OCI-M2 (cell line): ENCODE measurements around the gene PLXNA3.

Experiments used
- DNase-seq: peaks from one replicate; lab custom pipeline; 2025; ENCODE audit not compliant: unreplicated experiment; lab: John Stamatoyannopoulos, UW

PLXNA3 gene

DNA sequence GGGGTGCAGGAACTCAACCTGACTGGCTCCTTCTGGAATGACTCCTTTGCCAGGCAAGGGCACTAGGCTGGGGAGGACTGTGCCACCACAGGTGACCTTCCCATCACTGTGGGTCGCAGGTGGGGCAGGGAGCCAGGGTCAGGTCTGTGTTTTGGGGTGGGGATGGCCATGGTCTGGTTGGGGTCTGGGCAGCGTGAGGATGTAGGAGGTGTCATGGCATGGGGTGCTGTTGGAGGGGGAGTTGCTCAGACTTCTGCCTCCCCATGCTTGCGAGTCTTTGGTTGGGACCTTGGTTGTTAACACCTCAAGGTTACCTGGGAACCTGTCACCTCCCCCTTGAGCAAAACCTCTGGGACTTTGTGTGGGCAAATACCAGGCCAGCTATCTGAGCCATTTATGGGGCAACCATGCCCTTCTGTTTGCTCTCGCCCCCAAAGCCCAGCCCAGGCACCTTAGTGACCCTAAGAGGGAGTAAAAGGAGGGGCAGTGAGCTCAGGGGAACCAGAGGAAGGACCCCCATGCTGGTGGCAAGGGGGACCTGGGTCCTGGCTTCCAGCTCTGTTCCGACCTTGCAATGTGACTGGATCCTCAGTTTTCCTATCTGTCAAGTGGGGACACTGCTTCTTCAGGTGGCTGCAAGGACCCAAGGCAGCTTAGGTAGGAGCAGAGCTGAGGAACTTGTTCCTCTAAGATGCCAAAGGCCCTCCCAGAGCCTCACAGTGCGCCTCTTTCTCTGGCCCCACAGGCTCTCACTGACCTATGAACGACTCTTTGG is 23.5 kb upstream of the PLXNA3 start:
- no peak for DNase-seq

DNA sequence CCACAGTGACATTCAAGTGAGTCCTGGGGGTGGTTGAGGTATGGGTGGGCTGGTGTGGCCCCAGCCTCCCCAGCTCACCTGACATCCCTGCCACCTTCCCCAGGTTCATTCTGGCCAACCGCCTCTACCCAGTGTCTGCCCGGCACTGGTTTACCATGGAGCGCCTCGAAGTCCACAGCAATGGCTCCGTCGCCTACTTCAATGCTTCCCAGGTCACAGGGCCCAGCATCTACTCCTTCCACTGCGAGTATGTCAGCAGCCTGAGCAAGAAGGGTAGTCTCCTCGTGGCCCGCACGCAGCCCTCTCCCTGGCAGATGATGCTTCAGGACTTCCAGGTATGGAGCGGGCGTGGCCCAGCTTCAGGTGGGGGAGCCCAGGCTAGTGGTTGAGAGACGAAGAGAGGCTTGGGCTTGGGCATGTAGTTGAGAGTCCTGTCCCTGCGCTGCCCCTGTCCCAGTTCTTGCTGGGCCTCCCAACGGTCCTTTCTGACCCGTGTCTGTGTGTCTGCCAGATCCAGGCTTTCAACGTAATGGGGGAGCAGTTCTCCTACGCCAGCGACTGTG is 22.8 kb upstream of the PLXNA3 start:
- DNase-seq, result no peak

DNA sequence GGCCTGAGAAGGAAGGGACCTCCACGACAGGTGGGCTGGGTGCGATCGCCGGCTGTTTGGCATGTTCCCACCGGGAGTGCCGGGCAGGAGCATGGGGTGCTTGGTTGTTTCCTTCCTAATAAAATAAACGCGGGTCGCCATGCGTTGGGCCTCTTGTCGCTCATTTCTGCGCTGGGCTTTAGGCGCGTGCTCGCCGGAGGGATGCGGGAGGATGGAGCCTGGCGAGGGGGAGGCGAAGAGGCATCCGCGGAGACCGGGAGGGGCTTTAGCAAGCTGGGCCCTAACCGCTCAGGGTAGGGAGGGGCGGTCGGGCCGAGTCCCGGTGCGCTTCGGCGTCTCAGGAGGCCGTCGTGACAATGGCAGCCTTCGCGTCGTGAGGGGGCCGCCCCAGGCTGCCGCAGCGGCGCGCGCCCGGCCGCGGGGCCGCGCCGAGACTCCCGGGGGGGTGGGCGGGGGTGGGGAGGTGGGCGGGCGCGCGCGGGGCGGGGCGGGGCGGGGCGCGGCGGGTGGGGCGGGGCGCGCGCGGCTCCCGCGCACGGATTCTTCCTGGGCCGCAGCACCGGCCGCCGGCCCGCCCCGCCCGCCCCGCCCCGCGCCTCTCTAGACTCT is 21.6 kb upstream of the PLXNA3 start:
- no peak for DNase-seq

DNA sequence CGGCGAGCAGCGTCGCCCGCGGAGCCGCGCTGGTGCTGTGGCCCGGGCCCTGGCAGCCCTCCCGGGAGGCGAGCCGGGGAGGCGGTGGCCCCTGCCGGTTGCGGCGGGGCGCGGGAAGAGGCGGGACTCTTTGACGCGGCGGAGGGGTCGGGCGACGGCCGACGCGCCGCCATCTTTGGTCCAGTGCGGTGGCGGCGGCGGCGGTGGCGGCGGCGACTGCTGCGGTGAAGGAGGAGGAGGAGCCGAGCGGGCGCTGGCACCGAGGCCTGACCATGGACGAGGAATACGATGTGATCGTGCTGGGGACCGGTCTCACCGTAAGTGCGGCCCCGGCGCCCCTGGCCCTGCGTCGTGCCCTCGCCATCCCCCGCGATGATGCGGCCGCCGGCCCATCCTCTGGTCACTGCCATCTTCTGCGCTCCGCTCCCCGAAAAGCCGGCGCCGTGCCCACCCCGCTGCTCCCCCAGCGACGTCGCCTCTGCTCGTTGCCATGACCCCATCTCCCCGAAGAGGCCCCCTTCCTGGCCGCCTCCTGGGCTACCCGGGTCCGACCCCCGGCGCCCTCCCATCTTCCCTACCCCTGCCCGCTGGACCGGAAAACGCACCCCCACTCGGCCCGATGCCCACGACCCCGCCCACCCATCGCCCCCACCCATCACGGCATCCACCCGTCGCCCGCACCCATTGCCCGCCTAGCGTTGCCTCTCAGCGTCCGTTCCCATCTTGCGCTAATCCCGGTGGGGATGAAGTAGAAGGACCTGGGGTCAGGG is 20.9 kb upstream of the PLXNA3 start, which contains the start of gene GDI1:
Gene GDI1, plus strand, starts transcription at position 172 of the 770 bp plus-strand sequence. Its CDS starts 101 bp downstream, at position 273.
- no peak for DNase-seq

DNA sequence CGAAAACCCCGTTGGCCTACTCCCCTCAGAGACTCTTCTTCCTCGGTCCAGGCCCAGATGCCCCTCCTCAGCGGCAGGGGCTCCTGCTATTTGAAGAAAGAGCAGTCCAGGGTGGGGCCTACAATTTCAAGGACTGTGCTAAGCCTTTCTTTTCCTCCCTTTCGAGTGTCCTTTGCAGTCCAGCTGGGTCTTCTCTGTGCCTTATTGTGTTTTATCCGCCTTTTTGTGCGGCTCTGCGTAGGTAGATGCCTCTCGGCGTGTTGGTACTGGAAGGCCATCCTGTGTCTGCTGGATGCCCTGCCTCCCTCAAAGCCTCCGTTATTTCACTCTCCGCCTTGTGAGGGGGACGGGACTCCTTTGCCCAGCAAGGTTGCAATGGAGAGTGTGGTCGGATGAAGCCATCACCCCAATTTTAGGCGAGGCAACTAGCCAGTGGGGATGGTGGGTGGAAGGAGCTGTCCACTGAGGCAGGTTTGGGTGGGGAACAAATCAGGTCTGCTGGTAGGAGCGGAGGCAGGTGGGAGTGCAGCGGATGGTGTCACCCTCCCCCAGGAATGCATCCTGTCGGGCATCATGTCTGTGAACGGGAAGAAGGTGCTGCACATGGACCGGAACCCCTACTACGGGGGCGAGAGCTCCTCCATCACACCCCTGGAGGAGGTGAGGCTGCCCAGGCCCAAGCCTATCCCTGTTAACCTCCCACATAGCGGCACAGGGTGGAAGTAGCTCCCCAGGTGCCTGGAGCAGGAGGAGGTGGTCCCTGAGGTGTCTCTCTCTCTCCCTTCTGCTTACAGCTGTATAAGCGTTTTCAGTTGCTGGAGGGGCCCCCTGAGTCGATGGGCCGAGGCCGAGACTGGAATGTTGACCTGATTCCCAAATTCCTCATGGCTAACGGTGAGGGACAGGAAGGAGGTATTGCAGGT is 19.8 kb upstream of the PLXNA3 start:
- no peak for DNase-seq

DNA sequence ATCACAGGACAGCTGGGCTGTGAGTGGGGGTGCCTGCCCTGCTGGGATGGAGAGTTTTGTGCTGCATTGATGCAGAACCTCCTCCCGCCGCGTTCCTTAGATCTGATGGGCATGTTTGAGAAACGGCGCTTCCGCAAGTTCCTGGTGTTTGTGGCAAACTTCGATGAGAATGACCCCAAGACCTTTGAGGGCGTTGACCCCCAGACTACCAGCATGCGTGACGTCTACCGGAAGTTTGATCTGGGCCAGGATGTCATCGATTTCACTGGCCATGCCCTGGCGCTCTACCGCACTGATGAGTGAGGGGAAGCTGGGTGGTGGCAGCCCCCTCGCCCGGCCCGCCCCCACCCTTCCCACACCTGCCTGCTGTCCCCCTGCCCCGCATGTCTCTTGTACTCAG is 18.2 kb upstream of the PLXNA3 start:
- DNase-seq, result no peak

DNA sequence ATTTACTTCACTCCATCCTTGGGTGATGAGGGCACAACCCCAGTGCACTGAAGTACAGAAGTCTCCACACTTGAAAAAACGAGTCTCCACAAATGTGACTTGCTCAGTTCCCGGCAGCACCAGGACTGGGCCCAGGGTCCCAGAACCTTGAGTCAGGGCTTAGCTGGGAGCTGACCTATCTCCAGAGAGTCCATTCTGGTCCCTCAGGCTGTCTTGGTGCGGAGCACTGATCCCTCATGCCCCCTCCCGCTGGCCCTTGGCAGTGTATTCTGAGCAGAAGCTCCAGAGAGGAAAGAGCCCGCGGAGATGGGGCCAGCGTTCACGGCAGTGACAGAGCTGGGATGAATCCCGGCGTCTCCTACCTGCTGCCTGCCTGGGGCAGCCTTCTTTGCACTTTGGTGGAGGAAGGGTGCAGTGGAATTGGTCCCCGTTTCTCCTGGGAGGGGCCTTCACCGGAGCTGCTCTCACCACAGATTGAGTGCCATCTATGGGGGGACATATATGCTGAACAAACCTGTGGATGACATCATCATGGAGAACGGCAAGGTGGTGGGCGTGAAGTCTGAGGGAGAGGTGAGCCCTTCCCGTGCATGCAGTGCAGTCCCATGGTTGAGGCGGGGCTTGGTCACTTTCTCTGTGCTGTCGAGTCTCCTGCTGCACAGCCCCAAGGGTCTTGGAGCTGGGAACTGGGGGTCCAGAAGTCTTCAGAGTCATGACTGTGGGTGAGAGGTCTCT is 17.3 kb upstream of the PLXNA3 start:
- DNase-seq, result no peak

DNA sequence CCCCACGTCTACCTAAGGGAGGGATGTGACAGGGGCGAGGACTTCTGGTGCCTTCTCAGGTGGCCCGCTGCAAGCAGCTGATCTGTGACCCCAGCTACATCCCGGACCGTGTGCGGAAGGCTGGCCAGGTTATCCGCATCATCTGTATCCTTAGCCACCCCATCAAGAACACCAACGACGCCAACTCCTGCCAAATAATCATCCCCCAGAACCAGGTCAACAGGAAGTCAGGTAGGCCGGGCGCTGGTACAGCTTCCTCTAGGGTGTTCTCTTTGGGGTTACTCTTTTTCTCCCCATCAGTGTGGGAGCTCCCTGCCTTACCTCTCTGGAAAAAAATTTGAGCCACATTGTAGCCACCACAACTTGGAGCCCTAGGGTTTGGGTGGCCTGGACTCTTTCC is 16.5 kb upstream of the PLXNA3 start:
- DNase-seq, result no peak

DNA sequence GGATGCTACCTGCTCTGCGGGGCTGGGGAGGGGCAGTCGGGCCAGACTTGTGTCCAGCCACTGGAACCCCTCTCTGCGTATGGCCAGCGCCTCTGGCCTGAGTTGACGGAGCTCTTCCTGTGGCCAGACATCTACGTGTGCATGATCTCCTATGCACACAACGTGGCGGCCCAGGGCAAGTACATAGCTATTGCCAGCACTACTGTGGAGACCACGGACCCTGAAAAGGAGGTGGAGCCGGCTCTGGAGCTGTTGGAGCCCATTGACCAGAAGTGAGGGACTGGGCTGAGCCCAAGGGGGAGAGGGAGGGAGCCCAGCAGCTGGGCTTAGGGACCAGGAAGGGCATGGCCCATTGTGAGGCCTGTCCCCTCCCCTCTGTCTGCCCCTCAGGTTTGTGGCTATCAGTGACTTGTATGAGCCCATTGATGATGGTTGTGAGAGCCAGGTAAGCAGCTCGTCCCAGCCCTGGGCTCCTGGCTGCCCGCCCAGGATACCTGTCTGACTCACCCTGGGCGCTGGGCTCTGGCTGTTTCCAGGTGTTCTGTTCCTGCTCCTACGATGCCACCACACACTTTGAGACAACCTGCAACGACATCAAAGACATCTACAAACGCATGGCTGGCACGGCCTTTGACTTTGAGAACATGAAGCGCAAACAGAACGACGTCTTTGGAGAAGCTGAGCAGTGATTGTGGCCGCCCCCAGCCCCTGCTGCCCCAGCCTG is 15.9 kb upstream of the PLXNA3 start:
- DNase-seq, result no peak

DNA sequence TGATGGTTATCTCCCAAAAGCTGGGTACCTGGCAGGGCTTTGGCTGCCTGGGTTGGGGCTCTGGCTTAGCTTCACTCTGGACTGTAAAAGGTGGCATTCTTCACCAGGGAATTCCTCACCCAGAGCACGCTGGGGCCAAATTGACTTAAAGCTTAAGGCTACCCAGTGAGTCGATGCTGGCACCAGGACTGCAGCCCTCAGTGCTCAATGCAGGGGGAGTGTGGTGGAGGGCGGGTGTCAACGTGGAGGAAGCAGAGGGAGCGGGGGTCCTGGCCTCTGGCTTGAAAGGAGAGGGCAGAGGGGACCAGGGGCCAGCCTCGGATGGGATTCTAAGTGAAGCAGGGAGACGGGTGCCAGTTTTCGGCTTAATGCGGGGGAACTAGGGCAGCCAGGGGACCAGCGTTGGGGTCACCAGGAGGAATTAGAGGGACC is 14.6 kb upstream of the PLXNA3 start:
- DNase-seq, result no peak

DNA sequence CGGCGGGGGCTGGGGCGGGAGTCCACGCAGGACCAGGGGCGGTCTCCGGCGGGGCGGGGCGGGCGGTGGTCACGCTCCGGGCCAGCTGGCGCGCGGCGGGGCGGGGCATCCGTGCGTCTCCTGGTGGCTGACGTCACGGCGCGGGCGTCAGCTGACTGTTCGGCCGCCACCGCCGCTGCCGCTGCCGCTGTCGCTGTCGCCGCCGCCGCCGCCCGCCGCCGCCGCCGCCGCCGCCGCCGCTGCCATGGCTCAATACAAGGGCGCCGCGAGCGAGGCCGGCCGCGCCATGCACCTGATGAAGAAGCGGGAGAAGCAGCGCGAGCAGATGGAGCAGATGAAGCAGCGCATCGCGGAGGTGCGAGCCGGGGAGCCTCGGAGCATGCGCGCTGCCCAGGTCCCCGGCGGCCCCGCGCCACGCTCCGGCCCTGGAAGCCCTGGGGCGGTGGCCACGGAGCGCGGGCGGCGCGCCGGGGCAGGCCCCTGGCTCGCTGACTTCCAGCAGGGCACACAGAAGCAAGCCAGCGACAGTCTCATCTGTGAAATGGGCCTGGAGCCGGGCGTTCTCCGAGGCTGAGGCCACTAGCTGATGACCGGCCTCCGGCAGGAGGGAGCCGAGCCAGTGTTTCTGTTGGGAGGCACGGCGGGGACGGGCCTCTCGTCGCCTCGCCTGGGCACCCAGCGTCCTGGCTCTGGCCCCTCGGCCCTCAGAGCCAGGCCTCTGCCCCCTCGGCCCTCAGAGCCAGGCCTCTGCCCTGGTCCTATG is 13.9 kb upstream of the PLXNA3 start, which contains the start of gene FAM50A:
Gene FAM50A, plus strand, starts transcription at position 150 of the 763 bp plus-strand sequence. Its CDS starts 95 bp downstream, at position 245.
- no peak for DNase-seq

DNA sequence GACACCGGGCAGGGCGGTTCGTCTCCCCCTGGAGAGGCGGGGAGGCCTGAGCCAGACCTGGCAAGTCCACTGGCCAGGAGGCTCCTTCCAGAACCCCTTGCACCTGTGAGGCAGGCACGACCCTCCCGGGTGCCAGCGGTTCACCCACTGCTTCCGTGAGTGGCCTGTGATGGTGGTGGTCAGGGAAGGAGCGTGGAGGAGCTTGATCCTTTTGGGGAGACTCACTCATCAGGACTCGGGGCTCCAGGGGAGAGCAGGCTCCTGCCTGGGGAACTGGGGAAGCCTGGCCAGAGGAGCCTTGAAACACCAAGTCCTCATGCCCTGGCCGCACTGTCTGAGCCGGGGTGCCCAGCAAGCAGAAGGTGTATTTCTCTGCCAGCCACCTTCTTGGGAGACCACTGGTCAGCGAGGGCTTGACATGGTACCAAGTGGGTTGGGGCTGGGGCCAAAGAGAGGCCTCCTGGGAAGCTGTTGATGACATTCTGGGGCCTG is 13.3 kb upstream of the PLXNA3 start:
- no peak for DNase-seq

DNA sequence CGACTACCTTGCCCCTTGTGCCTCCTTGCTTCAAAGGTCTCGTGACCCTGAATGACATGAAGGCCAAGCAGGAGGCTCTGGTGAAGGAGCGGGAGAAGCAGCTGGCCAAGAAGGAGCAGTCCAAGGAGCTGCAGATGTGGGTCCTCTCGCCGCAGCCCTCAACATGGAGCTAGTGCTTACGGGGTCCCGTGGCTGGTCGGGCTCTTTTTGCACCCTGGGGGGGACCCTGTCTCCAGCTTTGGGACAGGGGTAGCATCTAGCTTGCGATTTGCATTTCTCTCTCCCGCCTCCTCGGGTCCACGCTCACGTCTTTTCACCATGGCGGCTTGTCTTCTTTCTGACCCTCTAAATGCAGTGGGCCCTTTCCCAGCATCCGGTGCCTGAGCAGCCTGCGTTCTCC is 12.3 kb upstream of the PLXNA3 start:
- DNase-seq, result no peak

DNA sequence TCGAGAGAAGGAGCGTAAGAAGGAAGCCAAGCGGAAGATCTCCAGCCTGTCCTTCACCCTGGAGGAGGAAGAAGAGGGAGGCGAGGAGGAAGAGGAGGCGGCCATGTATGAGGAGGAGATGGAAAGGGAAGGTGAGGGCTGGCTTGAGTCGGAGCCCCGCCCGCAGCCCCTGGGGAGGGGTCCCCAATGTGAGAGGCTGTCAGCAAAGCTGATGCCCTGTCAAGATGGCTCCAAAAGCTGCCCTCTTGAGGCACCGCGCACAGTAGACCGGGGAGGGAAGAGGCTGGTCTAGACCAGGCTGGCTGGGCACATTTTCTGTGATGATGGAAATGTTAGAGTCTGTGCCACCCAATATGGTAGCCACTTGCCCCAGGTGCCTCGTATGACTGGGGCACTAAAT is 11.7 kb upstream of the PLXNA3 start:
- no peak for DNase-seq

DNA sequence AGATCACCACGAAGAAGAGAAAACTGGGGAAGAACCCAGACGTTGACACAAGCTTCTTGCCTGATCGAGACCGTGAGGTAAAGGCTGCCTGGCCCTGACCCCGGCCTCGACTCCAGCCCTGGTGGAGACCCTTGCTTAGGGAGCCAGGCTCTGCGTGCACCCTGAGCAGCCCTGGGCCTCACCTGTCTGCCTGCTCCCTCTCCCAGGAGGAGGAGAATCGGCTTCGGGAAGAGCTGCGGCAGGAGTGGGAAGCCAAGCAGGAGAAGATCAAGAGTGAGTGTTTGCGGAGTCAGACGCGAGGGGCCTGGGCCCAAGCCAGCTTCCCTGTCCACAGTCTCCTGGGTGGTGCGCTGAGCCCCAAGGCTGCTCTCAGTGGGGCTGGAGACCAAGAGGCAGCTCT is 9.6 kb upstream of the PLXNA3 start:
- no peak for DNase-seq

DNA sequence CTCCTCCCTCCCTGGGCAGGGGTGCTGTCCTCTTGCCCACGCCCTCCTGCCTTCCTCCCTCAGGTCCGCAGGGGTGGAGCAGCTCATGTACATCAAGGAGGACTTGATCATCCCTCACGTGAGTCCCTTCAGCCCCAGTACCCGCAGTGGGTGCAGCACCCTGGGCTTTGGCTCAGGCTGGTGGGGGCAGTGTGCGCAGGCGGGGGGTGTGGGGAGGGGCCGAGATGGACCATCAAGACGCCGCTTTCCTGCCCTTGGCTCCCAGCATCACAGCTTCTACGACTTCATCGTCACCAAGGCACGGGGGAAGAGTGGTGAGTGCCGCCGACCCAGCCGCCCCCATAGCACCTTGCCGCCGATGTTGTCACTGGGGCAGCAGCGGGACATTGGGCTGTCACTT is 8.5 kb upstream of the PLXNA3 start:
- DNase-seq, result no peak

DNA sequence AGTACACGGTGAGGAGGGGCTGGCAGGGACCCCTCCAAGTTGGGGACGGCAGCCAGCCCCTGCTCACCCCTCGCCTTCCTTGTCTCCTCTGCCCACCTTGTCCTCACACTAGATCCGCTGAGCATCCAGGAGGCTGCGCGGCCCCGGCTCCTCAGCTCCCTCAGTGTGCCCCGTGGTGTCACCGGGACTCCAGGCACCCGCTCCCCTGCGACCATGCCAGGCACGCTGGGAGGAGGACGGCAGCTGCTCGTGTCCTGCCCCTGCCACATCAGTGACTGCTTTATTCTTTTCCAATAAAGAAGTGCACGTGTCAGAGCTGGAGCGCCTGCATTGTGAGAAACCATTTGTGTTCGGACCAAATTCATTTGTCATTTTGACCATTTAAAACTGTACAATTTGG is 7.8 kb upstream of the PLXNA3 start:
- DNase-seq, result no peak

DNA sequence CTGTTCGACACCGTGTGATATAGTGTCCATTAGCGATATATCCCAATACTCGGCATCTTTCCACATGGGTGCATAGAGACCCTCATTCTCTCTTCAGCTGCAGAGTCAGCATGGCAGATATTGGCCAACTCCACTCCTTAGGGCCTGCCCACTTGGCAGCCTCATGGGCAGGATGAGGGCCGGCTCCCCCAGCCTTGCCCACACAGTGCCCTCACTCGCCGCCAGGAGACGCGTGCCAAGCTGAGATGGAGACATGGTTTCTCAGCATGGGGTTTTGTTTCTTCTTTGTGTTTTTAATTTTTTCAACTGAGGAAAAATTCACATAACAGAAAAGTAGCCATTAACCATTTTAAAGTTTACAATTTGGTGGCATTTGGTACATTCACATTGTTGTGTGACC is 5.3 kb upstream of the PLXNA3 start:
- no peak for DNase-seq
